Measurements from ENCODE around the gene TULP4.
"Not testable (repeated sequence)": the region's sequence is repeated elsewhere in the genome, so short reads cannot be mapped to it uniquely, and the experiment has no call there.

TULP4 gene

DNA sequence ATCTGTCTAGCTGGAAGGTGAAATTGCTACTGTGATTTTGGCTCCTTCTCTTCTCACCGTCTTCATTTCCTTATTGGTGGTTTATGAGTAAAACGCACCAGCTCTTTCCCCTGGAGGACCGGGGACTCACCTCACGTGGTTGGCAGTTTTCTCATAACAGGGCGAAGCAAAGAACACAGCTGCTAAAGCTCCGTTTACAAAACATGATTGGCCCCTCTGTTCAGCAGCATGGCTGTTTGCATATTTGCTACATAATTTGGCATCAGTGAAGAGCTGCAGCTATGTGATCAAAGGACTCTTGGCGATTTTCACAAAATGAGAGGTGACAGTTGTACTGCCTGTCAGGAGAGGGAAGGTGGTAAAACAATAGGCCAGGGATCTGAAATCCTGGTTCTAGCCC, 227.1 kb downstream of the TULP4 start:
- no peak for DNase-seq

DNA sequence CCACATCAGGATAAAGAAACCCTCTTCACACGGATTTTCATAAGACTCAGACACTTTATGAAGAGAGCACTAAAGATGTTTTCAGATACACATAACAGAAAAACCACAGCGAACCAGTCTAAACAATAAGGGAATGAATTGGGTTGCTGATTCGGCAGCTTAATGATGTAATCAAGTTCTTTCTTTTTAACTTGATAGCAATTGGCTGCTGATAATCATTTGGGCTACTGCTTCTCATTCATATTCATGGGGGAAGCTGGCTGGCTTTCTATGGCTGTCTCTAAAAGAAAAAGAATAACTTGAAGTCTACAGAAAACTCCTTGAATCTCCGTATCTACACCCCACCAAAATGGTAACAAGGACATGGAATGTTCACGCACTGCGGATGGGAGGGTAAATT, 227.6 kb downstream of the TULP4 start:
- no peak for DNase-seq

DNA sequence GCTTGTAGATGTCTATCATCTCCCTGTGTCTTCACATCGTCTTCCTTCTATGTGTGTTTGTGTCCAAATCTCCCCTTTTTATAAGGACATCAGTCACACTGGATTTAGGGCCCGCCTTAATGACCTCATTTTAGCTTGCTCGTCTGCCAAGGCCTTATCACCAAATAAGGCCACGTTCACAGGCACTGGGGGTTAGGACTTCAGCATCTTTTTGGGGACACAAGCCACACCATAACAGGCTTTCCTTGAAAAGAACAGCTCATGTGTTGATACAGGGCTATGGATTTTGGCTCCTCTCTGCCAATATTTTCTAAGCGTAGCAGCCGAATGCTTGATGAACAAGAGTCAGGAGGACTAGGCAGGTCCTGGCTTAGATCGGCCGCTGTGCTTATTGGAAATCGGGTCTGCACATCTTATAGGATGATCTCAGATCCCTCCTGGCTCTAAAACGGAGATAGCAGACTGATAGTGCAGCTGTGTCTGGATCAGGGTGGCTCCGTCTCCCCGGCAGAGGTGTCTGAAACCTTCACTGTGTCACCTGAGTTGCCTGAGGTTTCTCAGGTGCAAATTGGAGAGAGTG, 231.4 kb downstream of the TULP4 start:
- DNase-seq, result no peak

DNA sequence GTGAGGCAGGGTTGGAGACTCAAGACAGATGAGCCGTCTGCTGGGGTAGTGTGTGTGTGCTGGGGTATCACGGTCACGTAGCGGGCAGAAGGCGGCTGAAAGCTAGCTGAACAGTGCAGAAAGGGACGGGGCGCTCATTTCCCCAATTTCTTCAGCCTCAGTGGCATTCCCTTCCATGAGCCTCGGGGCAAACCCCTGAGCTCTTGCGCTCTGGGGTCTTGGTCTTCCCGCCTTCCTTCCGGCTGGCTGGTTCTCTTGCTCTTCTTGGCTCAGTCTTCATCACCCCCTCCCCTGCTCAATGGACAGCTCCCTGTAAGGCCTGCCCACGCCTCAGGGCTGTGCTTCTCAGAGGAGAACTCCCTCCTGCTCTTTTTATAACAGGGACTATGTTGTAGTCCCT, 232.2 kb downstream of the TULP4 start:
- DNase-seq, result no peak

DNA sequence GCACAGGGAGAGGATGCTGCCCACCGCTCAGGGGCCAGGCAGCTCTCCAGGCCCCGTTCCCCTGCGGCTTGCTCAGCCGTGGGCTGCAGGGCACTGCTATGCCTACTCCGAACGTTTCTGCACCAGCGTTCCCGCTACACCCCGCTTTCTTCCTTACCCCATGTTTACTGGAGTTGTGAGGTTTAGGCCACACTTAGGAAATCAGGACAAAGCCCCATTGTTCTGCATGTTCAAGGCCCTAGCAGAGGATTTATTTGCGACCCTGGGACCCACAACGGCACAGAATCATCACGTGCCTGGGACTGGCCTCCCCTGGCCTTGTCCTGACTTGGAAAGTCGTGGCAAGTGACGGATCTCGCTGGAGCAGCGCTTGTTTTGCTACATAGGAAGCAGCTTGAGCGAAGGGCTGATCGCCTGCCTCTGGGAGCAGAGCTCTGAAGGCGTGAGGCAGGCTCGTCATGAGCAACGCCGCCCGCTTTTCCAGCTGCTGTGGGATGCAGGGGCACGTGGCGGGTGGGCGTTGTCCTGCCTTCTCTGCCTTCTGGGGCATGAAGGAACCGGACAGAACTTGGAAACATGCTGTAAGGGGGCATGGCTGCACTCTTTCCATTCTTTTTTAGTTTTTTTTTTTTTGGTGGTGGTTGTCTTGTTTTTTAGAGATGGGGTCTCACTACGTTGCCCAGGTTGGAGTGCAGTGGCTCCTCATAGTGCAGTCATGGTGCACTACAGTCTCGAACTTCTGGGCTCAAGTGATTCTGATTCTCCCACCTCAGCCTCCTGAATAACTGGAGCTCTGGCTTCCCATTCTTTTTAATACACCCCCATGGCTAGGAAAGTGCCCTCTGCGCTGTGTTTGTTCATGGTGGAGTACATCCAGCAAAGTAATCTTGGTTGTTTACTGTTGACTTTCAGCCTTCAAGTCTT, 233.0 kb downstream of the TULP4 start:
- DNase-seq, result no peak

DNA sequence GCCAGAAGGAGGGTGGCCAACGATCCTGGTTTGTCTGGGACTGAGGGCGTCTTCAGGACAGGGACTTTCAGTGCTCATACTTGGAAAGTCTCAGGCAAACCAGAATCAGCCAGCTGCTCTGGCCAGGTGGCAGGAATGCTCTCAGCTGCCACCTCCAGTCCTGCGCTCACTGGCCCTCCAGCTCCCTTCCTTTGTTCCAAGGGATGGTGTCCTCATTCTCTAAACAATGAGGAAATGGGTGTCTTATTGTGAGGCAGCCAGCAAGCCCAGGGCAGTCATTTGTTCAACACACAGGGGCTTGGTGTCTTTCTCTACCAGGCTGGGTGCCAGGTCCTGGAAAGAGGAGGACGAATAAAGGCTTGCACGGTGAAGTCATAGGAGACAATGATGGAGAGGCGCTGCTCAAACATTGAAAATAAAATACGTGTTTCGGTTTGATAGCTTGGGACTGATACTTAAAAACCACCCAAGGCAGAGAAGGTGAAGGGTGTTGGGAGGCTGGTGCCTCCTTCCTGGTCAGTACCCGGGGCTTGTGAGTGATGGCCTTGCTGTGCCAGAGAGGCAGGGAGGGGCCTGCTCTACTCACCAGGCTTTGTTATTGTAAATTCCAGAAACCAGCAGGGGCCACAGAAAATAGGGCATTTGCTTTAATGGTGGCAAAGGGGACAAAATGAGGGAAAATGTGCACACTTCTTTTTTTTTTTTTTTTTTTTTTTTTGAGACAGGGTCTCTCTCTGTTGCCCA, 236.3 kb downstream of the TULP4 start:
- DNase-seq, result no peak

DNA sequence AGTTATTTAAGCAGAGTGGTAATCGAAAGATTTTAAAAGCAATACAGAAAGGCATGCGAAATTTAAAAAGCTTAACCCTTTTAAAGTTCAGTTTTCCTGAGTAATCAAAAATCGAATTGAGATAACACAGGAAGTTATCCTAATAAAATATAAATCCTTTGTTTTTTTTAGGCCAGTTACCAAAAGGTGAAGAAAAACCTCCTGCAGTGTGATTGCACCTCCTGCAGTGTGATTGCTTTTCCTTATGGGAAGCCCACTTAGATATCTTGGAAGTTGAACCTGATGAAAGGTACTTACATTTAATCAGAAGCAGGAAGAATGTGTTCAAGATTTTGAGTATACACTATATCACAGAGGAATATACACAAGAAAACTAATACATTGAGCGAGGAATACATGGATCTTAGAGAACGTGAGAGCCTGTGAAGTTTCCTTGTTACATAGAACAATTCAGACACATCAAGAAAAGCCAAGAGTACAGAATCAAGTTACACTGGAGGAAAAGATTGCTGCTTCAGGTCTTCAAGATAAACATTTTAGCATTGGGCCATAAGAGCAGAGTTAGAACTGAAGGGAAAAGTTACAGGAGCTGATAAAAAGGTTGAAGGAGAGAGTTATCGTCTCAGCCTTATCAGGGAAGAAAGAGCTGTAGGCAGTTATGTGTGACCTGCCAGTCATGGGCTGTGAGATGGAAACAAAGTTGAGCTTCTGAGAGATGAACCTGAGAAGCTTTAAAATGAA, 240.0 kb downstream of the TULP4 start:
- DNase-seq, result no peak

DNA sequence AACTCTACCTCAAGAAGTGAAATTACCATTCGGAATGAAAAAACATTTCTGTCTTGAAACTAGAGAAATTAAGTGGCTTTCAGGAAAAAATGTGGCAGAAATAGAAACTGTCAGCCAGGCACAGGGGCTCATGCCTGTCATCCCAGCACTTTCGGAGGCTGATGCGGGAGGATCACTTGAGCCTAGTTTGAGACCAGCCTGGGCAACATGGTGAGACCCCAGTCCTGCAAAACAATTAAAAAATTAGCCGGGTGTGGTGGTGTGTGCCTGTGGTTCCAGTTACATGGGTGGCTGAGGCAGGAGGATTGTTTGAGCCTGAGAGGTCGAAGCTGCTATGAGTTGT, 240.5 kb downstream of the TULP4 start:
- DNase-seq, result no peak

DNA sequence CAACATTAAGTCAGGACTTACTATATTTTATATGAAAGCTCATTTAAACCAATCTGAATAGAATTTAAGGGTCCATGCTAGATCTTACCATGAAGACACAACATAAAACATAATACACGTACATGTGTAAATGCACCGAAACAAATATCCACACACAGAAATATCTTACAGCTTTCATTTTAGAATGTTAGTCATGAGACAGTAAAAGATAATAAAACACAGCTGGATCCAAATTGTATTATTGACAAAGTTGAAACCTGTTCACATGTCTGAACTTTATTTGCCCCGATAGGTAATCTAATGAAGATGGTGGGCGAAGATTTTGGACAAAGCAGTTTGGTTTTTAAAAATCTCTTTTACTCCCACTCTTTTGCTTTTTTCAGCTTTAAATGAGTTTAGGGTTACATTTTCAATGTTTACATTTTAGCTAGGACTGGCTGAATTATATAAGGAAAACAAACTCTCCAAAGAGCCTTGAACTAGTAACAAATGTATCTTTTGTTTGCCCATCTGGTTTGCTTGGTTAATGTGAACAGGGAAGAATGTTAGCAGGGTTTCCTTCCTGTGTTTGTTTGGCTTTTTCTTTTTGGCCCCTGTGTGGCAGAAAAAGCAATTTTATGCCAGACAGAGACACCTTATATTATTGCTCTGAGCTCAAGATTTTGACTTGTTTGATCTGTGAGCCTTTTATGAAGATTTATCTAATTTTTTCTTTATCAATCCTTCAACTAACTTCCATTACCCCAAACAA, 242.5 kb downstream of the TULP4 start:
- DNase-seq, result no peak

DNA sequence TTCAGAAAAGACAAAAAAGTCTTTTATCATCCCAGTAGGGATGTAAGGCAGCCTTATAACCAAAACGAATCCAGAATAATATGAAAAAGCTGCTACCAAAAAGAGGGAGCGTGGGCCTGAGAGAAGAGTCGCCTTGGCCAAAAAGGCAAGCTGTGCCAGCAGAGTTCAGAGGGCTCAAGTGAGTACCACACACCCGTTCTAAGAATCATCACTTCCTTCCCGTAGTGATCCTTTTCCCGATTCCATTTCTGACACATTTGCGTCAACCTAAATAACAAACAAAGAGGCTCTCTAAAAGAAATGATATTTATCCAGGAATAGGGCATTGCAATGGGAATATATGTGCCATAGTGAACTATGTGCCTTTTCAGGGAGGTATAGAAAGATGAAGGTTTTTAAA, 243.8 kb downstream of the TULP4 start:
- no peak for DNase-seq

DNA sequence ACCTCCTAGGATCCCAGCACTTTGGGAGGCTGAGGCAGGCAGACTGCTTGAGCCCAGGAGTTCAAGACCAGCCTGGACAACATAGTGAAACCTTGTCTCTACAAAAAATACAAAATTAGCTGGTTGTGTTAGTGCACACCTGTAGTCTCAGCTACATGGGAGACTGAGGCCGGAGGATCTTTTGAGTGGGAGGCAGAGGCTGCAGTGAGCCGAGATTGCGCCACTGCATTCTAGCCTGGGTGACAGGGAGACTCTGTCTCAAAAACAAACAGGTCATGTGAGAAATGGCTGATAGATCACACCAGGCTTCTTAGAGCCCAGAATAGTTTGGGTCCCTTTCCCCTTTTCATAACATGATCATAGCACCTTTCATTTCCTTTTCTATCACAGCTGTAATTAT, 244.8 kb downstream of the TULP4 start:
- DNase-seq, result not testable (repeated sequence)

DNA sequence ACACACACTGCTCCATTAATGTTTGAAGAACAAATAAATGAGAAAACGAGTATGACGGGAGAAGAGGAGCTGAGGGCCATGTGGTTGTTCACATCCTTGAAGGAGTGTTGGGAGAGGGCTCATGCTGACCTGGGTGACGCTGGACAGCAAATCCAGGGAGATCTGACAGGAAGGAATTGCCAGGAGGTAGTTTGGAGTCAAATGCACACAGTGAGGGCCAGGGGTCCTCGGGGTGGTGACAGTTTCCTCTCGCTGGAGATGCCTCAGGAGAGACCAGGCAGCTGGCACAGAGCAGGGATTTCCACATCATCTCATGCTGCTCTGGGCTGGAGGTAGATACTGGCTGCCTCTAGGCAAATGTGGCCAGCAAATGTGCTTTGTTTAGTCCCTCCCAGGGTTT, 245.7 kb downstream of the TULP4 start:
- DNase-seq, result no peak

DNA sequence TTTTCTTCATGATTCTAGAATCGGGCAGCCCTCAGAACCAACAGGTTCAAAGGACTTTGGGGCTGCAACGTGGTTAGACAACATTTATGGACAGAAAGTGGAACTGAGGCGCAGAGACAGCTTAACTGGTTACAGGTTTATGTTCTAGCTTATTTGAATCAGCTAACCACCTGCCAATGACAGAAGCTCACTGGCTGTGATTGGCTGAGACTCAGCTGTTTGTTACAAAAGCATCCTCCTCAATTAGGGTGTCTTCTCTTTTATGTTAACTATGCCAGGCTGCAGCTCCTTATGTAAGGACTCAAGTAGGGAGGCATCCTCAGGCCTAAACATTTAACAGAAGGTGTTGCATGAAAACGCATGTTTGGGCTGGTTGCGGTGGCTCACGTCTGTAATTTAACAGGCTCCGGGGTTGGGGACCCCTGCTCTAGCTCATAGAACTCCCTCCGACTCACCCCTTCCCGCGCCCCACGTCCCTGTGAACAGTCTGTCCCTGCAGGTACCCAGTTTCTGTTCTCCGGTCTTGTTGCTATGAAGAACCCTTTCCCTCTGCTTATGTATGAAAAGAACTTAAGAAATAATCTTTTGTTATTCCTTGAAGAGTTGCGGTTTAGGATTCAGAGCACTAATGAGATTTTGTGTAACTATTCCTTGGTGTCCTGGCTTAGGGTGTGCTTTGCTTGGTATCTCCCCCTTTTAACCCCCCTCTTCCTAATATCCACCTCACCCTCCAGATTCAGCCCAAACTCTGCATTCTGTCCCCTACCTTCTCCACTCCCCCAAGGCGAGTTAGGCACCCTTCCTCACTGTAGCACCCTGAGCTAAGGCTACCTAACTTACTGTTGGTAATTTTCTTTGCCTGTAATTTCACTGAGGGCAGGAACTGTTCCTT, 246.4 kb downstream of the TULP4 start:
- no peak for DNase-seq

DNA sequence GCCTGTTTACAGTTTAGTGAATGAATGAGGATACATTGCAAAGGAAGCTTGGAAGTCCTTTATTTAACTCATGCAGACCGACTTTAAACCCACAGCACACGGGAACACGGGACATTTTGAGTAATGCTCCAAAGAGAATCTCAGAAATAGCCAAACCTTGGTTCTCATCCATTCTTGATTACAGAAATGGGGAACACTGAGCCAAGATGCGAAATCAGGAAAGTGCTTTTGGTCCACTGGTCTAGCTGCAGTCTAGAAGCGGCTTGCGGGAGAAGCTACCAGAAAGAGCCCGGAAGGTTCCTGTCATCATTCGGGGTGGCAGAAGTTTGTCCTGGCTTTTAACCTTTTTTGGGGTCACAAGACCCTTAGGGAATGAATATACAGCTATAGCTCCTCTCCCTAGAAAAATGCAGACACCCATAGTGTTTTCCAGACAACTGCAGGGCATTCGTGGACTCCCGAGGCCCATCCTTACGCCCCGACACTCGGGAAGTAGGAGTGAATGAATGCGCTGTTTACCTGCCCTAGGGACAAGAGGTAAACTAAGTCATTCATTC, 247.2 kb downstream of the TULP4 start:
- no peak for DNase-seq

DNA sequence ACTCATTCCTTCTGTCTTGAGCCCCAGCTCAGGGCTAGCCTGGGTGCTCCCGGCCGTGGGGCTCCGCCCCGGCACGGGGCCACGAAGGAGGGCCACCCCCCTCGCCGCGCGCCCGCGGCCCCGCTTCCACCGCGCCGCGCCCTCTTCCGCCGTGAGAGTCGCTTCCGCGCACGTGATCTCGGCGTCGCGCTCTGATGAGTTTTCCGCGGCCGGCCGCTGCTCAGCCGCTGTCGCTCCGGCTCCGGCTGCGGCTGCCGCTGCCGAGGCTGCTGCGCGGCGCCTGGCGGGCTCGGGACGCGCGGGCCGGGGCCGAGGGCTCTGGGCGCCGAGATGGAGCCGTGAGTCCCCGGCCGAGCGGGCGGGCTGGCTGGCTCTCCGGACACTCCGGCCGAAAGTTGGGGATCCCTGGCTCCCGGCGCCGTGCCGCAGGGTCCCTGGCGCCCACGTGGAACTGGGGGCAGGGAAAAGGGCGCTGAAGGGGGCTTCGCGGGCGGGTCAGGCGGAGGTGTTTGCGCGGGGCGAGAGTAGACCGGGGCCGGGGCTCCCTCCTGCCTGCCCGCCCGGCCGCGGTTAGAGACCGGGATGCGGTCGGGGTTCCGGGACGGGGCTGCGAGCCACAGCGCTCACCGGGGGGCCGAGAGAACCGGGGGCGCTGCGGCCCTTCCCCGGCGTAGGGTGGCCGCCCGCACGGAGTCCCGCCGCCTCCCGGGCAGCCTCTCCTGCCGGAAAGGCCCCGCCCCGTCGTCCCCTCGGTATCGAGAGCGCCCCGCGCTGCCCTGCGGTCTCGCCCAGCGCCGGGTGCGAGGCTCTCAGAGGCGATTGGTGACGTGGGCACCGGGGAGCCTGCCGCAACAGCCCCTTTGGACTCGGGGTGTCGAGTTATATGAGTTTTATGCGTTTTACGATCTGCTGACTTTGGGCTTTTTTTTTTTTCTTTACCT, 247.9 kb downstream of the TULP4 start, which contains the start of gene TMEM181:
TSS of gene TMEM181 (plus strand) at position 197 of the 941 bp plus-strand sequence. CDS start at position 331, 134 bp downstream.
- peak; percentile 90 for DNase-seq

DNA sequence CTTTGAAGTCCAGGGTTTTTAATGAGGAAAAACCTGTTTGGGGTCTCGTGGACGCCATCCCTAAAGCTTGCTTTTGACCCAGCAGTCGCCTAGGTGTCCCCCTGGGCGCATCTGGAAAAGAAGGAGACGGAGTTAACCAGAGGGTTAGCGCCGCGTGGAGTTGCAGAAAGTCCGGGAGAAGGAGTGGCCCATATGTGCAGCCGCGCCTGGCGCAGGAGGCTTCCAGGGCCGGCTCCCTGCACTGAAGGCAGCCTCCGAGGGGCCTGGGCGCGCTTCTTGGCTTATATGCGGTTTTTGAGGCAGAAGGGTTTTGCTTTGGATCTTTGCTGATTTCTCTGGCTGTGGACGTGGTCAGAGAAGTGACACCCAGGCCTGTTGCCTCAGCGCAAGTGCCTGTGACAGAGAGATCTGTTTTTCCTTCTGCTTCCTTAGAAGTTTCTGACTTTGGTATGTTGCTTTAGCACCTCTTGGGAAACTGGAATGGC, 248.6 kb downstream of the TULP4 start:
- peak; percentile 46 for DNase-seq

Data from stimulated activated CD4-positive, alpha-beta T cell treated with anti-CD3 and anti-CD28 coated beads, Interleukin-15, amount 100 ng/mL, for 24 hours (primary cell).